ENCODE data around the gene PEDS1.

GRCh38 chr20:50126662-50127061, 26.9 kb downstream of the PEDS1 start:
- no peak for TF ChIP-seq CTCF (IDR thresholded peaks at IDR 0.05; ENCODE audit: insufficient read depth, low read length)
- no peak for TF ChIP-seq POLR2AphosphoS5 (IDR thresholded peaks at IDR 0.05; ENCODE audit: low read depth)
- TF ChIP-seq REST (IDR thresholded peaks at IDR 0.05; ENCODE audit: insufficient replicate concordance, low read depth) = no peak
- TF ChIP-seq GABPA (IDR thresholded peaks at IDR 0.05; ENCODE audit: low read depth) = no peak

Data from HL-60 (cell line).